Adipocyte (in vitro differentiated cells): ENCODE measurements around the gene MAP2K5.

Experiments used
- DNase-seq: peaks from one replicate; pipeline ENCODE4 v3.0.0-alpha.2; 2015; ENCODE audit warnings: low read depth
- H3K27me3 ChIP-seq: replicated peaks from 2 replicates; pipeline ENCODE4 v1.7.0; 2013; ENCODE audit warnings: mild to moderate bottlenecking, low read length, moderate library complexity; ENCODE audit not compliant: control insufficient read depth, insufficient read depth
- H3K36me3 ChIP-seq: 2 replicates; pipeline ENCODE4 v1.7.0; 2013; ENCODE audit warnings: low read length, mild to moderate bottlenecking, moderate library complexity; ENCODE audit not compliant: control insufficient read depth, insufficient read depth, severe bottlenecking
- H3K4me1 ChIP-seq: 2 replicates; pipeline ENCODE4 v1.7.0; 2013; ENCODE audit warnings: mild to moderate bottlenecking, low read length, moderate library complexity; ENCODE audit not compliant: control insufficient read depth, insufficient read depth
- H3K4me3 ChIP-seq: 2 replicates; pipeline ENCODE4 v1.7.0; 2013; ENCODE audit warnings: mild to moderate bottlenecking, low read length, moderate library complexity
- H3K9ac ChIP-seq: 2 replicates; pipeline ENCODE4 v1.7.0; 2013; ENCODE audit warnings: mild to moderate bottlenecking, low read length, moderate library complexity
- H3K9me3 ChIP-seq: 2 replicates; pipeline ENCODE4 v1.7.0; 2013; ENCODE audit warnings: mild to moderate bottlenecking, low read length, moderate library complexity; ENCODE audit not compliant: control insufficient read depth

MAP2K5 gene

GRCh38 chr15:67564021-67564967, 21.8 kb downstream of the MAP2K5 start:
- H3K27me3 ChIP-seq = no peaks in the 10 kb centered on the region
- no peaks in the 10 kb centered on the region for H3K9me3 ChIP-seq
- no peak overlapping the region for H3K9ac ChIP-seq
- H3K36me3 ChIP-seq = peaks cover 11% of the 10 kb centered on the region
- peaks cover 13% of the 10 kb centered on the region for H3K4me1 ChIP-seq
- no peak for DNase-seq
- no peak overlapping the region for H3K4me3 ChIP-seq

- DNase-seq = no peak
- no peak overlapping the region for H3K4me3 ChIP-seq
- H3K9me3 ChIP-seq = no peaks in the 10 kb centered on the region
- no peak overlapping the region for H3K9ac ChIP-seq
- H3K27me3 ChIP-seq = no peaks in the 10 kb centered on the region
- H3K36me3 ChIP-seq = peaks cover 13% of the 10 kb centered on the region
- H3K4me1 ChIP-seq = peaks cover 13% of the 10 kb centered on the region
These were observed 22.5 kb downstream of the MAP2K5 start for GRCh38 chr15:67564968-67565345.

DNA sequence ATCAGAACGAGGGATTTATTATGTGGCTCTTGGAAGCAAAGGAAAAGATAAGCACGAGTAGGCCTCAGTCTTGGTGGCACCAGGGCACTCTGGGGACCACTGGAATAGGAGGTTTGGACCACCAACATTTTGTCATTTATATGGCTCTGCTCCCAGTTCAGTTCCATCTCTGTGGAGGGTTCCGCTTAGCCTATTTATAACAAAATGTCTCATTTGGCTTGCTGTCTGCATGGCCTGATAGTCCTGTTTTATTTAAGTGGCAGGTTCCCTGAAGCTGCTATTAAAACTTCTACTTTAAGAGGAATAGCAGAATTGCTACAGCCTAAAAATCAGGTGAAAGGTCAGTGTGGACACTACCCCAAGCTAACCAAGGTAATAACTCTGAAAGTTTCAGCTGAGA, 27.2 kb downstream of the MAP2K5 start:
- Histone ChIP-seq H3K27me3 (no peaks in the 10 kb centered on the region), H3K9ac (no peak overlapping the region), H3K4me3 (no peak overlapping the region), H3K9me3 (no peaks in the 10 kb centered on the region), H3K36me3 (peaks cover 11% of the 10 kb centered on the region), H3K4me1 (no peaks in the 10 kb centered on the region)
- no peak for DNase-seq

DNA sequence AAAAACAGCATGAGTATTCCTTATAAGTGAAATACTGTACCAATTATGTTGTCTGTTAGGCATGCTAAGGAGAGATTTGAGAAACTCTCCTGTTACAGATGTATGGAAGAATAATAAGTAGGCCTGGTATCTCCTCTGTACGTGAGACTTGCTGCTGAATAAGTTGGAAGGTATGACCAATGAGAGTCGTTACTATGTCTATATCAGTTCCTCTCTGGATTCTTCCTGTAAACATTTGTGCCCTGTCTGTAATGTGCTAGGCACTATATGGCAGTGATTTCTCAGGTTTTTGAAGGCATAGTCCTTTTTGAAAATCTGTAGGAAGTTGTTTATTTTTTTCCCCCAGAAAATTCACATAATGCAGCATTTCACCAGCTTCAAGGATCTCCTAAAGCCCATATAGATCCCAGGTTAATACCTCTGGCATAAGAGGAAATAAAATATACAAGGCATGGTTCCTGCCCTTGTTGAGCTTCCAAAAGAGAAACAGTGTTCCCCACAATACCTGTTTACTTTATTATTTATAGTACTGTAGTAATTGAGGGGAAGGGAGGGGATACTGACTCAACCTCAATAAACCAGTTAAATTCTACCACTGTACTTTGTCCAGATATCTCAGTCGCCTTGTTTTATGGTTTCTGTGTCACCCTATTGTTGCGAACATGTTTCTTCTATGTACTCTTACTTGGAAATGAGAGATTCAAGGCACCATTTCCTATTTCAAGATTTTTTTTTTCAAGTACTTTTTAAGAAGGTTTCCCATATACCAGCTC, 28.6 kb downstream of the MAP2K5 start:
- DNase-seq = no peak
- Histone ChIP-seq H3K9ac (no peak overlapping the region), H3K36me3 (peaks cover 11% of the 10 kb centered on the region)

GRCh38 chr15:67571648-67572415, 29.3 kb downstream of the MAP2K5 start:
- DNase-seq = no peak
- H3K36me3 ChIP-seq = peaks cover 11% of the 10 kb centered on the region
- no peaks in the 10 kb centered on the region for H3K4me1 ChIP-seq
- no peaks in the 10 kb centered on the region for H3K27me3 ChIP-seq
- no peak overlapping the region for H3K9ac ChIP-seq
- no peak overlapping the region for H3K4me3 ChIP-seq
- H3K9me3 ChIP-seq = no peaks in the 10 kb centered on the region

More for the DNA sequence above, 28.6 kb downstream of the MAP2K5 start:
- Histone ChIP-seq H3K4me3 (no peak overlapping the region), H3K27me3 (no peaks in the 10 kb centered on the region), H3K9me3 (no peaks in the 10 kb centered on the region), H3K4me1 (no peaks in the 10 kb centered on the region)

- H3K36me3 ChIP-seq = peaks cover 7% of the 10 kb centered on the region
- H3K4me1 ChIP-seq = no peaks in the 10 kb centered on the region
- no peaks in the 10 kb centered on the region for H3K27me3 ChIP-seq
- H3K9me3 ChIP-seq = no peaks in the 10 kb centered on the region
- no peak for DNase-seq
- no peak overlapping the region for H3K9ac ChIP-seq
- H3K4me3 ChIP-seq = no peak overlapping the region
These were observed 30.7 kb downstream of the MAP2K5 start for GRCh38 chr15:67573194-67573593.

DNA sequence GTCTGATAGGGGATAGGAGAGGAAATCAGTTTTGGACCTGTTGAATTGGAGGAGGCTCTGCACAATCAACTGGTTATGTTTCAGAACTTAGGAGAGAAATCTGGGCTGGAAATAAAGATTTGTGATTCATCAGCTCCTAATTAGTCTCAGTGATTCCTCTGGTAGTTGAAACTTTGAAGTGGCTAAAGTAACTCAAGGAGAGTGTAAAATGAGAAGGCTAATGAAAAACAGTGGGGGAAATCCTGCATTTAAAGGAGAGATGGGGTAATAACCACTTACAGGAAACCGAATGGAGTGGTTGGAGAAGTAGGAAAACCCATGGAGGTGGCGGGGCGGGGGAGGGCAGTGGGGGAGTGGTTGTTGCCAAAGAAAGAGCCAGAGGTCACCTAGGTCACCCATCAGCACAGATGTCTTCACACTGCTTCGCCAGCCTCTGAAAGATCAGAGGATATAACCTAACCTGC, 32.6 kb downstream of the MAP2K5 start:
- Histone ChIP-seq H3K36me3 (peaks cover 5% of the 10 kb centered on the region), H3K4me1 (no peaks in the 10 kb centered on the region), H3K9ac (no peak overlapping the region), H3K27me3 (no peaks in the 10 kb centered on the region), H3K4me3 (no peak overlapping the region), H3K9me3 (no peaks in the 10 kb centered on the region)
- DNase-seq = no peak

DNA sequence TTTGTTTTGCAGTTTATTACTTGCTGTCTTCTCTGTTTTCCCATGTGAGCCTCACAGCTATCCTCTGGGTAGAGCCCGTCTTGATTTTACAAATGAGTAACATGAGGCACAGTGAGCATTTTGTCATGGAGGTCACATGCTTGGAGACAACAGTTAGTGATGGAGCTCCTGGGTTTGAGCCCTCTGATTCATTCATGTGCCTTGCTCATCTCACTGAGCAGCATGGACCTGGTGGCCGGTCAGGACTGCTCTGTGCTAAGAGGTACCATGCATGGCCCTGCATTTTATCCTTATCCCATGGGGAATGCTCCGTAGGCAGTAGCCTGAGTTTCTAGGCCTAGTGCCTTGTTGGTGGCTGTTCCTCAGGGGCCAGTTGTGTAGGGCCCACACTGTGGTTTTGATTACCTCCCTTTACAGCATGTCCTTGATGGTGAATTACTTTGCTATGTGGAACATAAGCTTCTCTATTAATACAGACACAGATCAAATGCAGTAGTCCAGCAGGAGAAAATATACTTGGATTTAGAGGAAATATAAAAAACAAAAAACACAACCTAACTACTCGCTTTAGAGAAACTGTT, 35.6 kb downstream of the MAP2K5 start:
- no peaks in the 10 kb centered on the region for H3K9me3 ChIP-seq
- no peaks in the 10 kb centered on the region for H3K4me1 ChIP-seq
- no peak overlapping the region for H3K9ac ChIP-seq
- no peaks in the 10 kb centered on the region for H3K27me3 ChIP-seq
- no peak for DNase-seq
- H3K4me3 ChIP-seq = no peak overlapping the region
- H3K36me3 ChIP-seq = no peaks in the 10 kb centered on the region

DNA sequence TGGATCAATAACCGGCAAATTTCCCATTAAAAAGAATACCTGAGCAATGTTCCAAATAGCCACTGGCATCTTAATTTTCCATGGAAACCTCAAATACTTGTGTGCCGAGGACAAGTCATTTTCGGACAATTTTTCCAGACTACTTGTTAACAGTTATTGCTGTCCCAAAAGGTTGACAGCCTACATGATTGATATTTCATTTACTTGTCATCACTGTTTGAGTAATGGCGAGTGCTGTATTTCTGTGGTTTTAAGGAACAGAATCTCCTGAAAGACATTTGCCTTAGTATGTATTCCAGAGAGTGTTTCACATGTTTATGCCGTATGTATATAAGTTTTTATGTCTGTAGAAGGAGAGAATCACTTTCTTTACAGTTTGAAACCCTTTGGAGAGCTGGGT, 36.7 kb downstream of the MAP2K5 start:
- H3K4me1 ChIP-seq = no peaks in the 10 kb centered on the region
- no peak for DNase-seq
- H3K9me3 ChIP-seq = no peaks in the 10 kb centered on the region
- no peaks in the 10 kb centered on the region for H3K27me3 ChIP-seq
- H3K9ac ChIP-seq = no peak overlapping the region
- H3K4me3 ChIP-seq = no peak overlapping the region
- H3K36me3 ChIP-seq = no peaks in the 10 kb centered on the region

DNA sequence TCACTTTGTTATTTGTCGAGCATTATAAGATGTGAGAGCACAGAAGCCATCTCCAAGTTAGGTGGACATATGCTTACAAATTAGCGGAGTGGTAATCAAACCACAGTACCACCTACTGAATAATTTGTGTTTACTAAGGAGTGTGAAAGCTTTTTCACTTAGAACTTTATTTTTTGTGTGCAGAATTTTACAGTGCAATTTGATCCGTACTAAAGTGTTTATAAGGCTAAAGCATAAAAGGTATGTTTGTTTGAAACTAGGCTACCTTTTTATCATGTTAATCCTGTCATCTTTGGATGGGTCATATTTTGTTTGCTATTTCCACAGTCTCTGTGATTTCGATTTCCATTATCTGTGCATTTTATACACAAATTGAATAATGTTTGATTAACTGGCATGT, 37.5 kb downstream of the MAP2K5 start:
- Histone ChIP-seq H3K4me1 (no peaks in the 10 kb centered on the region), H3K9me3 (no peaks in the 10 kb centered on the region), H3K9ac (no peak overlapping the region), H3K36me3 (no peaks in the 10 kb centered on the region), H3K4me3 (no peak overlapping the region), H3K27me3 (no peaks in the 10 kb centered on the region)
- no peak for DNase-seq
